ENCODE measurements around the gene PALLD.
A peak's percentile ranks its signal among the peaks of the same experiment; 100 is the strongest.

Gene PALLD

DNA sequence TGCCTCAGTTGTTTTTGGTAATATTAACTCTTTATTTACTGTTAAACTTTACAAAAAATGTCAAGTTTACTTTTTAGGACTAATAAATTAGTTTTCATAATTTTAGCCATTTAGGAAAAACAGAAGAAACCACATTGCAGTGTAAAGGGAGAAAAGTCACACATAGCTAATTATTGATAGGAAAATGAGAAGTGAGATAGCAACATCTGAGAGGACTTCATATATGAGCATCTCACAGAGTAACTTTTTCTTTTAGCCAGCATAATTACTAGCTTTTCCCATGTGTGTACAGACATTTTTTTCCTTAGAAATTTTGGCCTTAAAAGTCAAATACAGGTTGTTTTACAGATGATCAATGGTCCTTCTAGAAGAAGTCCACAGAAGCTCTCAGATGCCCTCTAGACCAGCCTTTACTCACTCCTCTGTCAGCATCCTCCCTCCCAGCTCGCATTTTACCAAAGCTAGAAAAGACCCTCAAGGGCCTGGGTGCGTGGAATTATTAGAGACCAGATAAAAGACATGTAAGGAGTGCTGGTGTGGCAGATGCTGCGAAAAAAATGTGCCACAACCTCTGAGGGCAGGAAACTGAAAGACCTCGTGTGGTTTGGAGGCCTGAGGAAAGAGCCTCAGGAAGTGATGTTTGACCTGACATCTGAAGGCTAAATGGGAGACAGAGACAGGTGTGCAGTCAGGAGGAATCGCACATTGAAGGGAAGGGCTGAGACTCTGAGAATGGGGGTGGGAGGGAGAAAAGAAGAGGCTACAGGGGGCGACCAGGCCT lies 356.3 kb downstream of the PALLD start:
- DNase-seq (ENCODE audit: low read depth) = no peak

DNA sequence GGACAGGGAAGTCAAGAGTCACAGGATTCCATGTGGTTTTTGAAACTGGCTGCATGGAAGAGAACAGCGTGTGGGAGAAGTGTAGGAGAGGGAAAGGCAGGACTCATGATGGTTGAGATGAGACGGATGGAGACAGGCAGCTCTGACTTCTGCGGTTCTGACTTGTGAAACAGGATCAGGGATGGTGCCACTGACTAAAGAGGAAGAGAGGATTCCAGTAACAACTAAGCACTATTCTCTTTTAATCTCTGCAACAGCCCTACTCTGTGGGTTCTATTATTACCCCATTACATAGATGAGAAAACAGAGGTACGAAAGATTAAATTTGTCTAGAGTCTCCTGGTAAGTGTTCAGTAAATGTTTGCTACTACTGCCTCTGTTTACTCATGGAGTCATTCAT lies 356.9 kb downstream of the PALLD start:
- DNase-seq (ENCODE audit: low read depth) = no peak

GRCh38 chr4:168854350-168854921 lies 357.6 kb downstream of the PALLD start:
- DNase-seq (ENCODE audit: low read depth) = peak; percentile 55

DNA sequence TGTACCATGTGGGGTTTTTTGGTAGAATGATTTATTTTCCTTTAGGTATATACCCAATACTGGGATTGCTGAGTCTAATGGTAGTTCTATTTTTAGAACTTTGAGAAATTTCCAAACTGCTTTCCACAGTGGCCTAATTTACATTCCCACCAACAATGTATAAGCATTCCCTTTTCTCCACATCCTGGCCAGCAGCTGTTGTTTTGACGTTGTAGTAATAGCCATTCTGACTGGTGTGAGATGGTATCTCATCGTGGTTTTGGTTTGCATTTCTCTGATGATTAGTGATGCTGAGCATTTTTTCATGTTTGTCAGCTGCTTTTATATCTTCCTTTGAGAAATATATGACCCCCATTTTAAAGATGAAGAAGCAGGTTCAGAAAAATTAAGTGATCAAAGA lies 359.5 kb downstream of the PALLD start:
- DNase-seq (ENCODE audit: low read depth) = peak; percentile 83

- DNase-seq (ENCODE audit: low read depth) = no peak
Observed at GRCh38 chr4:168857009-168857408, 360.2 kb downstream of the PALLD start.

DNA sequence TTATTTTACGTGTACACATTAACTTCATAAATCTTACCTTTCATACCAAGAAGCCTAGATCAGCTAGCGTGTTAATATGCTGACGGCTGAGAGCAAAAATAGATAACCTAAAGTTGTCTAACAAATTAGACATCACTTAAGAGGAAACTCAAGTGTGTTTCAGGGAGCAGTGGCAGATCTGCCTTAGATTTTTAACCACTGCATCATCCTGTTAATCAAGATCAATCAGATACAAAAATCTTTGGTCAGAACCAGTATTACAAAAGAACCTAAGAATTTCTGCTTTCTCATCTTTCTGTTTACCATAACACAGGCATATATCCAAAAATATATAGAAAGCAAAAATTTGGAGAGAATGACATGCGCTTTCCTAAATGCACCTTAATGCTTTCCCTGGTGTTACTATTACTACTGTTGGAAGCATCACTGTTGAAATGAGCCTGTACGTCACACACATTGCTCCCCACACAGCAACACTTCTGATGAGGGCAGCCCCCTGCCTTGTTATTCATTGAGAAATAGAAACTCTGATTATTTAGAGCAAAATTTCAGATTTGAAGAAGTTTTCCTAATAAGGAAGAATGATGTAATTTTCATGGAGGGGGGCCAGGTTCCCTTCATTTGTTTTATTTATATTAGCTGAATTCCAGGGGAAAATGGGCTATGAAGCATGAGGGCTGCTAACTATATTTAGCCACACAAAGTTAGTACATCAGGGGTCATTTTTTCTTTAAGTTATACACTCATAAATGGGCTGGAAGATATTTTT lies 360.9 kb downstream of the PALLD start:
- peak; percentile 75 for DNase-seq (ENCODE audit: low read depth)

DNA sequence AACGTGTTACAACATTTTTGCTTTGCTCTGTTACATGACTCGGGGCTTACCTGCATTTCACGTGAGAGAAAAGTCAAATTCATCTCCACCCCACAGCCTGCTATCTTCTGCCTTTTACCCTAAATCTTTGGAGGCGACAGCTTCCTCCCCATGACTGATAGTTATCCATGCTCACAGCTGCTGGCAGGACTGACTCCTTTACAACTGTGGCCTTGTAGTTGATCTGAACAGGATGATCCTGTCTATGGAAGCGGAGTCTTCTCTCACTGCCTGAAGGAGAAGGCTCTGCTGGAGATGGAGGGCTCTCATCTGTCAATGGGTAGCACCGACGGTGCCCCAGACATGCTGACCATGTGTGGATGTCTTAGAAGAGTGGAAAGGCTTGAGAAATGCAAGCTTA lies 362.2 kb downstream of the PALLD start:
- no peak for DNase-seq (ENCODE audit: low read depth)

DNA sequence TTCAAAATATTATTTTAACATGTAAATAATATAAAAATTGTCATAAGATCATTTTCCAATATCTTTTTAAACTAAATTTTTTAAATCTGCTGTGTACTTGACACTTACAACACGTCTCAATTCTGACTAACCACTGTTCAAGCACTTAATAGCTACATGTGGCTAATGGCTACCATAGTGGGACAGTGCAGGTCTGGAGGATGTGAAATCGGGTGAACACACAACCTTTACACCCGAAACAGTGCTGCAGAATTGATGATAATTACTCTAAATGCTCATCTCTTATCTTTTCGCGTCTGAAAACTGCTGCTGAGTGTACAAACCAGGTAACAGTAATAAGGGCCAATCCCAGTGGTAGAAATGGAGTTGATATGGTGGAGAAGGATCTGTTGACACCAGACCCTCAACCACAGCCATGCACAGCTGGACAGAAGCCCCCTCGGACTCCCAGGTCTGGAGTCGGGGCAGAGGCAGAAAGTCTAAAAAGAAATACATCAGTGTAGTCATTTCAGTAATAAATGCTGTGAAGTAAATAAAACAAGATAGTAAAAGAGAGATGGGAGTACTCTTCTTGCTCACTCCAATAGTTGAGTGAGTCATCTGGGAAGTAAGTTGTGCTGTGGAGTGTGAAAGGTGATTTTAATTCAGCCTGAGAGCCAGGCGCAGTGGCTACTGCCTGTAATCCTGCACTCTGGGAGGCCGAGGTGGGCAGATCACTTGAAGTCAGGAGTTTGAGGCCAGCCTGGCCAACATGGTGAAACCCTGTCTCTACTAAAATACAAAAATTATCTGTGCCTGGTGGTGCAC lies 363.2 kb downstream of the PALLD start:
- no peak for DNase-seq (ENCODE audit: low read depth)

- no peak for DNase-seq (ENCODE audit: low read depth)
Observed at GRCh38 chr4:168860827-168861226, 364.0 kb downstream of the PALLD start.

- DNase-seq (ENCODE audit: low read depth) = no peak
Observed at GRCh38 chr4:168863719-168864647, 367.1 kb downstream of the PALLD start.

DNA sequence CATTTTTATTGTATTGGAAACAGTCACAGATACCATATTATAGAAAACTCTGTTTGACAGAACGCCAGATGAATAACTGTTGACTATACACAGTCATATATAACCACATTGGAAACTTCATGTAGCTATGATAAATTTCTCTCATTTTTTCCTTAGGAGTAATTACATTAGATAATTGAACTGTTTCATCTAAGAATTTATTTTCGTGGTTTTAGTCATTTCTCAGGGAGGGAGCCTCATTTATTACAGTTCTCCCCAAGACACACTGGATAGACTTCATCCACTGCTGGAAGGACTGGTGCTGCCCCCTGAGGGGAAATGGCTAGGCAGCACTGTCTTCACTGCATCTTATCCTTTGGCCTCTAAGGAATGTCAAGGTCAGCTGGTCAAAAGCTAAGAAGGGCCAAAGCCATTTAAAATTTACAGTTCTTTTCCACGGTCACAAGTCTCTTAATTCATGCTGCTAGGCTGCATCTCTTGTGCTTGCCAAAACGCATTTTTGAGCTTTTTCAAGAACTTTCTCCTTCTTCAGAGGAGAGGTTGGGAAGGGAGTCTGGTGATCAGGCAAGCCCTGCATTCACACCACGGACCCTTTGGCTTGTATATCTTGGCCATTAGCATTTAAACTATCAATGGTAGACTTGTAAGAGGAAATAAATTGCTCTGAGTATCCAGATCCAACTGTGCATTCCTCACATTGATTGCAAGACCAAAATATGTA lies 368.1 kb downstream of the PALLD start:
- DNase-seq (ENCODE audit: low read depth) = peak; percentile 80

DNA sequence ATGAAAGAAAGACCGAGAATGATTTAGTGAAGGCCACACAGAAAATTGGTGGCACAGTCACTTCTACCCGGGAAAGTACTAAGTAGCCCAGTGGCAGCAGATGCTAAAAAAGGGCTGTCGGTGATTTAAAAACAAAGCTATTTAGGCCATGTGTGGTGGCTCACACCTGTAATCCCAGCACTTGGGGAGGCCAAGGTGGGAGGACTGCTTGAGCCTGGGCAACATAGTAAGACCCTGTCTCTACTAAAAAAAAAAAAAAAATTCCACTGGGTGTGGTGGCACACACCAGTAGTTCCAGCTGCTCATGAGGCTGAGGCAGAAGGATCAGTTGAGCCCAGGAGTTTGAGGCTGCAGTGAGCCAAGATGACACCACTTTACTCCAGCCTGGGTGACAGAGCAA lies 369.0 kb downstream of the PALLD start:
- DNase-seq (ENCODE audit: low read depth) = no peak

DNA sequence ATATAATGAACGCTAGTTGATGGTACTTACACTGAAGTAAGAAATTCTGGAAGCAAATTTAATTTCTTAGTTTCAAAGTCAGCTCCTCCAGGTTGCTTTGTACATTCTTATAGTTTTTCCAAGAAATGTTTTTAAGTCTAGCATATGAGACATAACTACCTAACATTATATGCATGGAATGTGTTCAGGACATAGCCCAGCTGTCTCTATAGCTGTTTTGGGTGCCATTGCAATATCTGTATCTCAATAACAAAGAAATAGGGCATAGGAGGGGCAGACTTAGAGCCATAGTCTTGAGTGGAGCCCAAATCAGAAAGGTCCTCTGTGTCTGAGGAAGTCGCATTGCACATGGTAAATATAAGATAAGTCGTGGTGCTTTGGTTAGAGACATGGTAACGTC lies 369.8 kb downstream of the PALLD start:
- no peak for DNase-seq (ENCODE audit: low read depth)

DNA sequence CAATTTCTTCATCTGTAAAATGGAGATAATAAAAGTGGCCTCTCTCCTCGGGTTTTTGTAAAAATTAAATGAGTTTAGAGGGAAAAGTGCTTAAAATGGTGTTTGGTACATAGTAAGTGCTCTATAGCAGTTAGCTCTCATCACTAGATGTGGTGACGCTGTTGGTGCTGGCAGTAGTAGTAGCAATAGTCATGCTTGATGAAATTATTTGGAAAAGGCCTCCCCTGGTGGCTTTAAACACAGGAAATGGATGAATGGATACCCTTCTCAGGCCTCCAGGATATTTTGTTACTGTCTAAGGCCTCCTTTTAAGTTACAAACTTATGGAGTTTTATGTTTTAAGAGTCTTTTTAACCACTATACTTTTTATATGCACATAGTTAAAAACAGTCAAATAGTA lies 370.3 kb downstream of the PALLD start:
- peak; percentile 21 for DNase-seq (ENCODE audit: low read depth)

GRCh38 chr4:168868044-168868781 lies 371.4 kb downstream of the PALLD start:
- peak; percentile 59 for DNase-seq (ENCODE audit: low read depth)

DNA sequence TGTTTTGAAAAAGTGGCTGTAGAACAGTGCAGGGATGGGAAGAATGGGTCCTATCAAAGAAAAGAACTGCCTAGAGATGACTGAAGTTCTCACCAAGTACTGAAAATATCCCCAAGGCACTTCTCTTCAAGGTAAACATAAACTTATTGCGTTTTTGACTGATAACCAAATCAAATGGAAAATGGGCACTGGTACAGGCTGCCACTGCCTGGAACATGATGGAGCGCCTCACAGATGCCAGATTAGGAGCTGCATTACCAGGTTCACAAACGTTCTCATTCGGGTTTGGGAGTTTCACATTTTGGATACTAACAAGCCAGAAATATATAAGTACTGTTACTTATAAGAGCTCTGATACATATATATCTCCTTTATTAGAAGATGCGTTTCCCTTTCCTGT lies 371.9 kb downstream of the PALLD start:
- no peak for DNase-seq (ENCODE audit: low read depth)

GRCh38 chr4:168870004-168870403 lies 373.2 kb downstream of the PALLD start:
- DNase-seq (ENCODE audit: low read depth) = no peak

- peak; percentile 81 for DNase-seq (ENCODE audit: low read depth)
Observed at GRCh38 chr4:168871632-168872031, 374.8 kb downstream of the PALLD start.

GRCh38 chr4:168874083-168874482 lies 377.2 kb downstream of the PALLD start:
- no peak for DNase-seq (ENCODE audit: low read depth)

DNA sequence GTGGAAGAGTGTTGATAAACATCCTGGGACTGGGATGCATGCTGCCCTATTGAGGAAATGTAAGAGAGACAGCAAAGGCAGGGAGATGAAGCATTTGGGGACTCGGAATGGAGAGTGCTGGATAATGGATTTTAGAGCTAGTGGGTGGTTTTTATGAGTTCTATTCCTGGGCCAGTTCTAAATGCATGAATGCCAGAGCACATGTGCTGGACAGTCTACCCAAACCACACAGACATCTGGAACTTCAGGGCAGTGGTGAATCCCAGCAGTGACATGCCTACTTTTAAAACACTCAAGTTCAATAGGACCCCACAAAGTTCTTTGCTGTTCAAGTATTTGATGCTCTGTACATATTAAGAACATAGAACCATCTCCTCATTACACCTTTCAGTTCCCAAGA lies 379.3 kb downstream of the PALLD start:
- DNase-seq (ENCODE audit: low read depth) = no peak
